ENCODE data around the gene OBSCN. TPM values are rescaled to one million over a fixed set of nuclear protein-coding genes. Genes with fewer than 3 reads are reported as not detected.
A peak's percentile ranks its signal among the peaks of the same experiment; 100 is the strongest.

OBSCN gene
- total and polyA plus RNA-seq, 12 donors: 176 to 639 (median 407) TPM

DNA sequence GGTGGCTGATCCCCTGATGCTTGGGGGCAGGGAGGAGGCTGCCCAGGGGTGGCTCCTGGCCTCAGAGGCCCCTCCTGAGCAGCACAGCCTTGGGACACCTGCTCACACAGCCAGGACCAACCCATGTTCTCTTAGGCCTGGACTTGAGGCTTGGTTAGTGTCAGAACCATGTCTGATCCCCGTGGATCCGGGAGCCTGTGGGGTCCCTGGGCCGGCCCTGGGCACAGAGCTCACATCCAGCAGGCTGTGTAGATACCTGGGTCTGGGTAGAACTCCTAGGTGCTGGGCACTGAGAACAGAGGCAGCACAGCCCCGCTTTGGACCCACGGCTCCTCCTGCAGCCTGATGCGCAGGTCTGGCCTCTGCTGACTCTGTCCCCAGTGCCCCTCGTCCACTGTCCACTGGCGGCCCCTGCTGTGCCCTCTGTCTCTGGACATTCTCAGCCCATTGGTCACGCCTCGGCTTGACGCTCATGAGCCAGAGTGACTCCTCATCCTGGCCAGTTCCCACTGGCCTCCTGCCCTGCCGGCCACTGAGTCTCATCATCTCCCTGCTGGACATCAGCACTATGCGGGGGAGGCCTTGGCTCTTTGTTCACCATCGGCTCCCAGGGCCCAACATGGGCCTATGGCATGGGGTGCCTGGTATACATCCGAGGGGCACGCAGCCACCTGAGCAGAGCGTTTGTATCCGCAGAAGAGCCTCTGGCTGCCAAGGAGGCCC lies 128.6 kb downstream of the OBSCN start:
- 80 to 84% methylated on average over 18 of the region's 18 CpGs for WGBS, 2 donors
- Histone ChIP-seq H3K36me3 (peaks cover 0 to 97% (median 14%) of the 10 kb centered on the region in 9 donors), H3K4me3 (no peak overlapping the region), H3K27me3 (no peaks in the 10 kb centered on the region), H3K9me3 (no peaks in the 10 kb centered on the region), H3K27ac (no peak overlapping the region), H3K4me1 (peaks cover 0 to 4% (median 0%) of the 10 kb centered on the region in 9 donors)
- peak in 1 of 2 donors; percentile 7 for DNase-seq
- intact Hi-C loops (cut with DNase I): no loop called here
- TF ChIP-seq, protein P1, sequence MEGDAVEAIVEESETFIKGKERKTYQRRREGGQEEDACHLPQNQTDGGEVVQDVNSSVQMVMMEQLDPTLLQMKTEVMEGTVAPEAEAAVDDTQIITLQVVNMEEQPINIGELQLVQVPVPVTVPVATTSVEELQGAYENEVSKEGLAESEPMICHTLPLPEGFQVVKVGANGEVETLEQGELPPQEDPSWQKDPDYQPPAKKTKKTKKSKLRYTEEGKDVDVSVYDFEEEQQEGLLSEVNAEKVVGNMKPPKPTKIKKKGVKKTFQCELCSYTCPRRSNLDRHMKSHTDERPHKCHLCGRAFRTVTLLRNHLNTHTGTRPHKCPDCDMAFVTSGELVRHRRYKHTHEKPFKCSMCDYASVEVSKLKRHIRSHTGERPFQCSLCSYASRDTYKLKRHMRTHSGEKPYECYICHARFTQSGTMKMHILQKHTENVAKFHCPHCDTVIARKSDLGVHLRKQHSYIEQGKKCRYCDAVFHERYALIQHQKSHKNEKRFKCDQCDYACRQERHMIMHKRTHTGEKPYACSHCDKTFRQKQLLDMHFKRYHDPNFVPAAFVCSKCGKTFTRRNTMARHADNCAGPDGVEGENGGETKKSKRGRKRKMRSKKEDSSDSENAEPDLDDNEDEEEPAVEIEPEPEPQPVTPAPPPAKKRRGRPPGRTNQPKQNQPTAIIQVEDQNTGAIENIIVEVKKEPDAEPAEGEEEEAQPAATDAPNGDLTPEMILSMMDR (IDR thresholded peaks at IDR 0.05): no peak
- ATAC-seq: no peak

DNA sequence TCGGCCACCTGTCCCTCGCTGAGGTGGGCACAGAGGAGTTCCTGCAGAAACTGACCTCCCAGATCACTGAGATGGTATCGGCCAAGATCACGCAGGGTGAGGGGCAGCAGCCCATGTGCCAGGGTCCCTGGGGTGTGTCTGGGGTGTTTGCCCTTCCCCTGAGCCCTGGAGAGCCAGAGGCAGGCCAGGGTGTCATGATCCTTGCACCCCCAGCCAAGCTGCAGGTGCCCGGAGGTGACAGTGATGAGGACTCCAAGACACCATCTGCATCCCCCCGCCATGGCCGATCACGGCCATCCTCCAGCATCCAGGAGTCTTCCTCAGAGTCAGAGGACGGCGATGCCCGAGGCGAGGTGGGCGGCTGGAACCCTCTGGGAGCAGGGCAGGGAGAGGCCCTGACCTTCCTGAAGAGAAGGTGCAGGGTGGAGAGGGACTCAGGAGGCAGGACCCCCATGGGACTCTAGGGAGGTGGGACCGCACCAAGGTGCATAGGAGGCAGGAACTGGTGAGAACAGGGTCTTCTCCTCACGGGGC lies 129.3 kb downstream of the OBSCN start:
- no peak overlapping the region for H3K4me3 ChIP-seq
- H3K9me3 ChIP-seq: no peaks in the 10 kb centered on the region
- peaks cover 0 to 4% (median 0%) of the 10 kb centered on the region in 9 donors for H3K4me1 ChIP-seq
- intact Hi-C loops (cut with DNase I): no loop called here
- TF ChIP-seq, protein P1 (IDR thresholded peaks at IDR 0.05): no peak
- WGBS, 2 donors: 91 to 92% methylated on average over 15 of the region's 15 CpGs
- peaks cover 0 to 99% (median 14%) of the 10 kb centered on the region in 9 donors for H3K36me3 ChIP-seq
- no peak overlapping the region for H3K27ac ChIP-seq
- DNase-seq (peak in 1 of 2 donors; percentile 3), ATAC-seq (no peak)
- no peaks in the 10 kb centered on the region for H3K27me3 ChIP-seq

DNA sequence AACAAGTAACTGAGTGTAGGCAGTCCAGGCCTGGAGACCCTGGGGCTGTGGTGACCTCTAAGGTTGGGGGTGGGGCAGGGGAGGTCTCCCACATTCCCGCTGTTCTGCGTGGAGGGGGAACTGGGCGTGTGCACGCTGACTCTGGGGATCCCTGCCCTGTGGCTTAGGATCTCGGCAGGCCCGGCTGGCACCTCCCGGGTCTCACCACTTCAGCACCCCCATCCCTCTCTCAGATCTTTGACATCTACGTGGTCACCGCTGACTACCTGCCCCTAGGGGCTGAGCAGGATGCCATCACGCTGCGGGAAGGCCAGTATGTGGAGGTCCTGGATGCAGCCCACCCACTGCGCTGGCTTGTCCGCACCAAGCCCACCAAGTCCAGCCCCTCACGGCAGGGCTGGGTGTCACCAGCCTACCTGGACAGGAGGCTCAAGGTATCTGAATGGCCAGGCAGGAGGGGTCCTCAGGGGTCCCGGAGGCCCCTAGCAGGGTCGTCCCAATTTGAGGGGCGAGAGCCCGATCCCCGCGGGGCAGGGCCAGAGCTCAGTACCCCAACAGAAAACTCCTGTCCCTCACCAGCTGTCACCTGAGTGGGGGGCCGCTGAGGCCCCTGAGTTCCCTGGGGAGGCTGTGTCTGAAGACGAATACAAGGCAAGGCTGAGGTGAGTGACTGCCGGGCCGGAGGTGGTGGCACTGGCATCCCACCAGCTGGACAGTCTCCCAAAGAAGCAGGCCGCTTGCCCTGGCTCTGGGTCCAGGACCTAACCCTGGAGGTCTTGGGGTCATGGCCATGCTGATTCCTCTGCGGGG lies 130.1 kb downstream of the OBSCN start:
- Histone ChIP-seq H3K9me3 (no peaks in the 10 kb centered on the region), H3K4me3 (no peak overlapping the region), H3K36me3 (peaks cover 0 to 99% (median 14%) of the 10 kb centered on the region in 9 donors), H3K27ac (no peak overlapping the region), H3K27me3 (no peaks in the 10 kb centered on the region), H3K4me1 (peaks cover 0 to 4% (median 0%) of the 10 kb centered on the region in 9 donors)
- TF ChIP-seq, protein P1 (IDR thresholded peaks at IDR 0.05): no peak
- WGBS, 2 donors: 85% methylated on average over 26 of the region's 26 CpGs
- intact Hi-C loops (cut with DNase I): no loop called here
- peak in 1 of 2 donors; percentile 28 for DNase-seq
- peak in 2 of 8 donors; percentile 1 to 4 for ATAC-seq

DNA sequence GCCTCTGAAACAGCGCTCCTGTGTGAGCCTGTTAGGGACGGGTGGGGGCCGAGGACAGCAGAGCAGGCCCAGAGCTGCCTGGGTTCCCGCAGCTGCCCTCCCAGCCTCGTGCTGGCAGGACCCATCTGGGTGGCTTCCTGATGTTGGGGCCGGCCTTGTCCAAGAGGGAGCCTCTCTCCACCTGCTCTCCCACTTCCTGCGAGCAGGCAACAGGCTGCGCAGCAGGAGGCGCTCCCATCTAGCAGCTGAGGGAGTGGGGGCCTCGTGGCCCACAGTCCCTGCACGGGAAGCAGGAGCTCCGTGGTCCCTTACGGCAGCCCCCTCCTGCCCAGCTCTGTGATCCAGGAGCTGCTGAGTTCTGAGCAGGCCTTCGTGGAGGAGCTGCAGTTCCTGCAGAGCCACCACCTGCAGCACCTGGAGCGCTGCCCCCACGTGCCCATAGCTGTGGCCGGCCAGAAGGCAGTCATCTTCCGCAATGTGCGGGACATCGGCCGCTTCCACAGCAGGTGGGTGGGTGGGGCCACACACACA lies 130.7 kb downstream of the OBSCN start:
- DNase-seq (peak in 1 of 2 donors; percentile 7), ATAC-seq (peak in 1 of 8 donors; percentile 1)
- Histone ChIP-seq H3K36me3 (peaks cover 0 to 97% (median 9%) of the 10 kb centered on the region in 9 donors), H3K4me3 (no peak overlapping the region), H3K27ac (no peak overlapping the region), H3K4me1 (peaks cover 0 to 4% (median 0%) of the 10 kb centered on the region in 9 donors), H3K9me3 (no peaks in the 10 kb centered on the region), H3K27me3 (no peaks in the 10 kb centered on the region)
- WGBS, 2 donors: 83 to 86% methylated on average over 21 of the region's 21 CpGs
- intact Hi-C loops (cut with DNase I): no loop called here
- TF ChIP-seq, protein P1 (IDR thresholded peaks at IDR 0.05): no peak
